ENCODE data around the gene CHD9. TPM values are rescaled to one million over a fixed set of nuclear protein-coding genes. Genes with fewer than 3 reads are reported as not detected.

Gene CHD9
- total and polyA plus RNA-seq, 2 donors: 16.8 to 221 TPM

GRCh38 chr16:53056392-53056881 is 1.6 kb downstream of the CHD9 start:
- no peak for DNase-seq (ENCODE audit: extremely low spot score)
- 70% methylated on average over 8 of the region's 8 CpGs for WGBS
- no peak overlapping the region for H3K4me3 ChIP-seq (ENCODE audit: low read depth, low read length)
- peak overlapping the region; percentile 68 for H3K27ac ChIP-seq (ENCODE audit: low read depth)
- H3K4me1 ChIP-seq (ENCODE audit: insufficient read depth): no peaks in the 10 kb centered on the region
- H3K36me3 ChIP-seq (ENCODE audit: insufficient read depth): no peaks in the 10 kb centered on the region

DNA sequence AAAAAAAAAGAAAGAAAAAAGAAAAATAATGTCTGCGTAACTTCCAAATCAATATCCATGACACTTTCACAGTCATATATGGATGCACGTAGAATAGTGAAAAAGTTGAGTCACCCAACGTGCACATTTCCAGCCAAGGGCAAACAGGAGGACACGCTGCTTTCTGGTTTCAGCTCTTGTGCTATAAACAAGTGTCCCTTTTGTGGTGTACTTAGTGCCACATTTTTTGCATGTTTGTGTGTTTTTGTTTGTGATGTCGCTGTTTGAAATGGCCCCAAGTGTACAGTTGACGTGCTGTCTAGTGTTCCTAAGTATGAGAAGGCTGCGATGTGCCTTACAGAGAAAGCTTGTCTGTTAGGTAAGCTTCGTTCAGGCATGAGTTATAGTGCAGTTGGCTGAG is 2.9 kb downstream of the CHD9 start:
- H3K4me1 ChIP-seq (ENCODE audit: insufficient read depth): no peaks in the 10 kb centered on the region
- WGBS: 85% methylated on average over 8 of the region's 8 CpGs
- no peak overlapping the region for H3K27ac ChIP-seq (ENCODE audit: low read depth)
- H3K4me3 ChIP-seq (ENCODE audit: low read depth, low read length): no peak overlapping the region
- no peak for DNase-seq (ENCODE audit: extremely low spot score)
- H3K36me3 ChIP-seq (ENCODE audit: insufficient read depth): no peaks in the 10 kb centered on the region

DNA sequence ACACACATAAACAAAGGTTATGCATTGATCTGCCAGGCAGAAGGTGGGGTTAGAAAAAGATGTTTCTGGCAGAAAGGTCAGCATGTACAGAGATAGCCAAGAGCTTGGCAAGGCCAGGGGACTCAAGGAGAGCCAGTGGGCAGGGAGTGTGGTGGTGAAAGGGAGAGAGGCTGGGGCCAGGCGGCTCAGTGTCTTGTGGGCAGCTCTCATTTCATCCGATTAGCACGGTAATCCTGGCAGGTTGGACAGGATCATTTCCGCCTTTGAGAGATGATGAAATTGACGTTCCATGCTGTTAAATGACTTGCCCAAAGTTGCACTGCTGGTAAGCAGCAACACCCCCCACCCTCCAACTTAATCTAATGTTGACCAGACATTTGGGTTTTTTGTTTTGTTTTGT is 3.6 kb downstream of the CHD9 start:
- no peak for DNase-seq (ENCODE audit: extremely low spot score)
- H3K4me1 ChIP-seq (ENCODE audit: insufficient read depth): no peaks in the 10 kb centered on the region
- H3K27ac ChIP-seq (ENCODE audit: low read depth): no peak overlapping the region
- no peaks in the 10 kb centered on the region for H3K36me3 ChIP-seq (ENCODE audit: insufficient read depth)
- no peak overlapping the region for H3K4me3 ChIP-seq (ENCODE audit: low read depth, low read length)
- WGBS: 85% methylated on average over 5 of the region's 5 CpGs

GRCh38 chr16:53058882-53059281 is 4.1 kb downstream of the CHD9 start:
- Histone ChIP-seq H3K36me3 (ENCODE audit: insufficient read depth) (no peaks in the 10 kb centered on the region), H3K4me1 (ENCODE audit: insufficient read depth) (no peaks in the 10 kb centered on the region), H3K27ac (ENCODE audit: low read depth) (no peak overlapping the region), H3K4me3 (ENCODE audit: low read depth, low read length) (no peak overlapping the region)
- WGBS: 90% methylated on average over 5 of the region's 5 CpGs
- no peak for DNase-seq (ENCODE audit: extremely low spot score)

GRCh38 chr16:53059672-53060071 is 4.9 kb downstream of the CHD9 start:
- Histone ChIP-seq H3K27ac (ENCODE audit: low read depth) (no peak overlapping the region), H3K4me1 (ENCODE audit: insufficient read depth) (no peaks in the 10 kb centered on the region), H3K4me3 (ENCODE audit: low read depth, low read length) (no peak overlapping the region), H3K36me3 (ENCODE audit: insufficient read depth) (no peaks in the 10 kb centered on the region)
- DNase-seq (ENCODE audit: extremely low spot score): no peak
- 50% methylated on average over 7 of the region's 7 CpGs for WGBS

GRCh38 chr16:53061256-53061655 is 6.5 kb downstream of the CHD9 start:
- DNase-seq (ENCODE audit: extremely low spot score): no peak
- no peaks in the 10 kb centered on the region for H3K36me3 ChIP-seq (ENCODE audit: insufficient read depth)
- 95% methylated on average over 5 of the region's 5 CpGs for WGBS
- no peaks in the 10 kb centered on the region for H3K4me1 ChIP-seq (ENCODE audit: insufficient read depth)
- no peak overlapping the region for H3K4me3 ChIP-seq (ENCODE audit: low read depth, low read length)
- no peak overlapping the region for H3K27ac ChIP-seq (ENCODE audit: low read depth)

DNA sequence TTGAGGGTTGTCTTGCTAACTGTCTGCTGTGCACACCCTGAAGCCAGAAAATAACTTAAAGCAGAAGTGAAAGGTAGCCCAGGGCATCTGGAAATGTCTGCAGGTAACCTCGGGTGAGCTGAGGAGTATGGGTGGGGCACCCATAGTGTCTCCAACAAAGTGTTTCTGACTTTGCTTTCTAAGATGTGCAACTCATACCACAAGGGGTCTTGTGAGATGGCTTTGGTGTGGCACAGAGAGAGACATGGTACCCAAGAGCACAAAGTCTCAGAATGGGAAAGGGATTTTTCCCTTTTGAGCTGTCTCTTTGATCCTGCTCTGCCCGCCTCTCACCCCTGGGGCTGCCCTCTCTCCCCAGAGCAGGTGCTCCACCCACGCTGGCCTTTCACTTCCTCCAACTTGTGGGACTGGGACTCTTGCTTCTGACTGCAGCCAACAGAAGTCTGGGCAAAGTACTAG is 6.9 kb downstream of the CHD9 start:
- Histone ChIP-seq H3K4me1 (ENCODE audit: insufficient read depth) (no peaks in the 10 kb centered on the region), H3K4me3 (ENCODE audit: low read depth, low read length) (no peak overlapping the region), H3K36me3 (ENCODE audit: insufficient read depth) (no peaks in the 10 kb centered on the region), H3K27ac (ENCODE audit: low read depth) (no peak overlapping the region)
- 65% methylated on average over 3 of the region's 3 CpGs for WGBS
- no peak for DNase-seq (ENCODE audit: extremely low spot score)

- no peak for DNase-seq (ENCODE audit: extremely low spot score)
- WGBS: 85% methylated on average over 1 of the region's 1 CpG
- Histone ChIP-seq H3K36me3 (ENCODE audit: insufficient read depth) (no peaks in the 10 kb centered on the region), H3K27ac (ENCODE audit: low read depth) (no peak overlapping the region), H3K4me3 (ENCODE audit: low read depth, low read length) (no peak overlapping the region), H3K4me1 (ENCODE audit: insufficient read depth) (no peaks in the 10 kb centered on the region)
These were observed 9.3 kb downstream of the CHD9 start for GRCh38 chr16:53064081-53064578.

- Histone ChIP-seq H3K4me3 (ENCODE audit: low read depth, low read length) (no peak overlapping the region), H3K36me3 (ENCODE audit: insufficient read depth) (no peaks in the 10 kb centered on the region), H3K4me1 (ENCODE audit: insufficient read depth) (no peaks in the 10 kb centered on the region), H3K27ac (ENCODE audit: low read depth) (no peak overlapping the region)
- DNase-seq (ENCODE audit: extremely low spot score): no peak
- WGBS: 67% methylated on average over 6 of the region's 6 CpGs
These were observed 10.8 kb downstream of the CHD9 start for GRCh38 chr16:53065461-53066061.

DNA sequence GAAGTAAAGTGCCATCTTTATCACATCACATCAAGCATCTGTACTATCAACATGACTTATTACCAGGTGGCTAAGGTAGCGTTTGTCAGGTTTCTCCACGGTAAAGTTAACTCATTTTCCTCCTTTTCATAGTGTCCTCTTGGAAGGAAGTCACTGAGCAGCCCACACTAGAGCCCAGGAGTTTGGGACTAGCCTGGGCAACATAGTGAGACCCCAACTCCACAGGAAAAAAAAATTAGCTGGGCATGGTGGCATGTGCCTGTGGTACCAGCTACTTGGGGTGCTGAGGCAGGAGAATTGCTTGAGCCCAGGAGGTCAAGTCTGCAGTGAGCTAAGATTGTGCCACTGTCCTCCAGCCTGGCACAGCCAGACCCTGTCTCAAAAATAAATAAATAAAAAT is 12.9 kb downstream of the CHD9 start:
- no peak overlapping the region for H3K4me3 ChIP-seq (ENCODE audit: low read depth, low read length)
- 82% methylated on average over 2 of the region's 2 CpGs for WGBS
- DNase-seq (ENCODE audit: extremely low spot score): no peak
- H3K36me3 ChIP-seq (ENCODE audit: insufficient read depth): no peaks in the 10 kb centered on the region
- peaks cover 2% of the 10 kb centered on the region for H3K4me1 ChIP-seq (ENCODE audit: insufficient read depth)
- H3K27ac ChIP-seq (ENCODE audit: low read depth): no peak overlapping the region

- no peak overlapping the region for H3K4me3 ChIP-seq (ENCODE audit: low read depth, low read length)
- no peak overlapping the region for H3K27ac ChIP-seq (ENCODE audit: low read depth)
- H3K36me3 ChIP-seq (ENCODE audit: insufficient read depth): no peaks in the 10 kb centered on the region
- WGBS: 91% methylated on average over 4 of the region's 4 CpGs
- no peak for DNase-seq (ENCODE audit: extremely low spot score)
- peaks cover 2% of the 10 kb centered on the region for H3K4me1 ChIP-seq (ENCODE audit: insufficient read depth)
These were observed 13.6 kb downstream of the CHD9 start for GRCh38 chr16:53068423-53068833.

GRCh38 chr16:53069772-53070171 is 15.0 kb downstream of the CHD9 start:
- DNase-seq (ENCODE audit: extremely low spot score): no peak
- Histone ChIP-seq H3K4me3 (ENCODE audit: low read depth, low read length) (no peak overlapping the region), H3K36me3 (ENCODE audit: insufficient read depth) (no peaks in the 10 kb centered on the region), H3K27ac (ENCODE audit: low read depth) (no peak overlapping the region), H3K4me1 (ENCODE audit: insufficient read depth) (peaks cover 2% of the 10 kb centered on the region)
- WGBS: 89% methylated on average over 2 of the region's 2 CpGs

DNA sequence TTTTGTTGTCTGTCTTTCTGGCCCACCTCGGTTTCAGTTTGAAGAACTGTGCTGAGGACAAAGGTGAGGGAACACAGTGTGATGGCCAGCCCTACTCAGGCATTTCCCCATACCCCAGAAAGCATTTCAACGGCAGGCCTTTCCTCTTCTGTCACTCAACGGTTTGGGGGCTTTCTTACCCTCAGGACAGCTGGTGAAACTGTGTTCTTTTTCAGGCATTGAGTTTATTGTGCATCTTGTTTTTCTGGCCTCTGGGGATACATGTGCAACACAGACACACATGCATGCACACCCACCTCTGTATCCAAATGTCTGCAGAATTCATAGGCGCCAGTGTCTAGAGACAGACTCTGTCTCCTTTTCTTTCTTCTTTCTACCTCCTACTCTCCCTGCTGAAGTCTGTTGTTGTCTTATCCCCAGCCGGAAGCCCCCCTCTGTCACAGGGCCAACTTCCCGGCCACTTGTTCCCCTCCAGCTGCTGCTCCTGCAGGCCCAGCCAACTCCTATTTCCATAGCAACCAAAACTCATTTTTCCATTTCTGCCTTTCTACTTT is 17.0 kb downstream of the CHD9 start:
- no peaks in the 10 kb centered on the region for H3K36me3 ChIP-seq (ENCODE audit: insufficient read depth)
- DNase-seq (ENCODE audit: extremely low spot score): peak; percentile 76
- H3K27ac ChIP-seq (ENCODE audit: low read depth): no peak overlapping the region
- 26% methylated on average over 6 of the region's 6 CpGs for WGBS
- H3K4me1 ChIP-seq (ENCODE audit: insufficient read depth): peaks cover 2% of the 10 kb centered on the region
- no peak overlapping the region for H3K4me3 ChIP-seq (ENCODE audit: low read depth, low read length)

GRCh38 chr16:53073022-53073421 is 18.2 kb downstream of the CHD9 start:
- H3K4me3 ChIP-seq (ENCODE audit: low read depth, low read length): no peak overlapping the region
- peaks cover 2% of the 10 kb centered on the region for H3K4me1 ChIP-seq (ENCODE audit: insufficient read depth)
- H3K27ac ChIP-seq (ENCODE audit: low read depth): no peak overlapping the region
- no peak for DNase-seq (ENCODE audit: extremely low spot score)
- H3K36me3 ChIP-seq (ENCODE audit: insufficient read depth): no peaks in the 10 kb centered on the region
- WGBS: 91% methylated on average over 6 of the region's 6 CpGs
